ENCODE measurements around the gene UBASH3A.

The UBASH3A gene

DNA sequence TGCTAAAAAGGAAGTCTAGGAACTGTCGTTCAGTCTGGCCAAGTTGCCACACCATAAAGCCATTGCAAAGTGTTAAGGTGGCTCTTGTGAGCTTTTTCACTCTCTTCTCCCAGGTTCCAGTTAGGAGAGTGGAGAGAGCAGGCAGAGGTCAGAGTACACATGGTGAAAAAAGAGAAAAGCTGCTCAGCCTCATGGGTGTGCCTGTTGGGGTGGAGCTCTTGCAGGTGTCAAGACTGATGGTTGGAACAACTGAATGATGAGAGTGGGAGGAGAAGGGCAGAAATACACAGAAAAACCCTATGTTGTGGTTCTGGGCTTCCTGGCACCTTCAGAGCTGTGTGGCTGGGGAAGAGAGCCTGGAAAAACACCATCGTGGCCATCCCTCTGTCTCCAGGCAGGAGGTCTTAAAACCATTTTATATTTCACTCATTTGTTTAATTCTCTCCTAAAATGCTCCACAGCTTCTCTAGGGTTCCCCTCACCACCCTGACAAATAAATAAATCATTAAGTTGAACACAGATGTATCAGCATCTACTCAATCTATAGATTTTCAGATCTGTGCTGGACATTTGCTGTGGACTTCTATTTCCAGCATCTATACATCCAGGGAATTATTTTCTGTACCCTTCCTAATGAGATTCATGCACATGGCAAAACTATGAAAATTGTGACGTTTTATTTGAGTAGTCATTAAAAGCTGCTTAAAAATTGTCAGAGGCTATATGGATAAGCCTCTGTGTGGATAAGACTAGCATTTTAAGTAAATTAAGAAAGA lies 17.5 kb downstream of the UBASH3A start:
- H3K27ac ChIP-seq: no peak overlapping the region
- TF ChIP-seq ZFX (IDR thresholded peaks at IDR 0.05): no peak
- TF ChIP-seq, protein P1, sequence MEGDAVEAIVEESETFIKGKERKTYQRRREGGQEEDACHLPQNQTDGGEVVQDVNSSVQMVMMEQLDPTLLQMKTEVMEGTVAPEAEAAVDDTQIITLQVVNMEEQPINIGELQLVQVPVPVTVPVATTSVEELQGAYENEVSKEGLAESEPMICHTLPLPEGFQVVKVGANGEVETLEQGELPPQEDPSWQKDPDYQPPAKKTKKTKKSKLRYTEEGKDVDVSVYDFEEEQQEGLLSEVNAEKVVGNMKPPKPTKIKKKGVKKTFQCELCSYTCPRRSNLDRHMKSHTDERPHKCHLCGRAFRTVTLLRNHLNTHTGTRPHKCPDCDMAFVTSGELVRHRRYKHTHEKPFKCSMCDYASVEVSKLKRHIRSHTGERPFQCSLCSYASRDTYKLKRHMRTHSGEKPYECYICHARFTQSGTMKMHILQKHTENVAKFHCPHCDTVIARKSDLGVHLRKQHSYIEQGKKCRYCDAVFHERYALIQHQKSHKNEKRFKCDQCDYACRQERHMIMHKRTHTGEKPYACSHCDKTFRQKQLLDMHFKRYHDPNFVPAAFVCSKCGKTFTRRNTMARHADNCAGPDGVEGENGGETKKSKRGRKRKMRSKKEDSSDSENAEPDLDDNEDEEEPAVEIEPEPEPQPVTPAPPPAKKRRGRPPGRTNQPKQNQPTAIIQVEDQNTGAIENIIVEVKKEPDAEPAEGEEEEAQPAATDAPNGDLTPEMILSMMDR (conservative IDR thresholded peaks at IDR 0.05): no peak

DNA sequence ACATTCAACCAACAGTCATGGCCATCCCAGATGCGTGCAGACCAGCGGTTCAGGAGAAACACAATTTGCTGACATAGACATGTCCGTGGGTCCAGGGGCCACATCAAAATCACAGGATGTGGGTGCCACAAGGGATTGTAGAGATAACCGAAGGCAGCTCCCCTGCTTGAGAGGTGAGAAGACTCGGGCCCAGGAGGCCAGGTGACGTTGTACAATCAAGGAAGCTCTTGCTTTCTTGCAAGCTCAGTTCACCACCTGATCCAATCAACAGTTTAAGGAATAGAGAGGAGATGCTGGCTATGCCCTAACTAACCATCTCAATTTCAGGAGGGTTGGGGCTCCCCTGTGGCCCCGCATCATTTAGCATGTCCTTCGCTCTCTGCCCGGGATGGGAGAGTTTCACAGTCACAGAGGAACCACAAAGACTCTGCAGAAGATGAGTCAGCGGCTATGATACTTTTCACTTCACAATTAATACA lies 19.5 kb downstream of the UBASH3A start:
- H3K27ac ChIP-seq: no peak overlapping the region
- TF ChIP-seq, protein P1 (conservative IDR thresholded peaks at IDR 0.05): no peak

DNA sequence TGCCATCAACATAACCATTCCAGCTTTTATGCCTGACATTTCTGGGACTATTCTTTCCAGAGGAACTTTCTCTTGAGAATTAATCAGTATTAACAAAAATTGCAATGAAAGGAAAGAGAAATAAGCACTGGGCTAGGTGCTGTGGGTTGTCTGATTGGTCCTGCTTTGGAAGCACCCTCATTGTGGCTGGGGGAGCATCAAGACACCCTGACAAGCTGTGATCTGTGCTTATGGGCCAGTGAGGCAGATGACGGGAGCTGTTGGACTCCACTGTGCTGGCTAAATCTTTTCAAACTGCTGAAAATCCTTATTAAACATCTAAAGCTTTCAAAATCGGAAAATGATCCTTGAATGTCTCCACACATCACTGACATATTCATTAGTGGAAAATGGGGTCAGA lies 20.0 kb downstream of the UBASH3A start:
- H3K27ac ChIP-seq: no peak overlapping the region
- TF ChIP-seq ZFX (IDR thresholded peaks at IDR 0.05): no peak
- TF ChIP-seq, protein P1 (conservative IDR thresholded peaks at IDR 0.05): no peak

DNA sequence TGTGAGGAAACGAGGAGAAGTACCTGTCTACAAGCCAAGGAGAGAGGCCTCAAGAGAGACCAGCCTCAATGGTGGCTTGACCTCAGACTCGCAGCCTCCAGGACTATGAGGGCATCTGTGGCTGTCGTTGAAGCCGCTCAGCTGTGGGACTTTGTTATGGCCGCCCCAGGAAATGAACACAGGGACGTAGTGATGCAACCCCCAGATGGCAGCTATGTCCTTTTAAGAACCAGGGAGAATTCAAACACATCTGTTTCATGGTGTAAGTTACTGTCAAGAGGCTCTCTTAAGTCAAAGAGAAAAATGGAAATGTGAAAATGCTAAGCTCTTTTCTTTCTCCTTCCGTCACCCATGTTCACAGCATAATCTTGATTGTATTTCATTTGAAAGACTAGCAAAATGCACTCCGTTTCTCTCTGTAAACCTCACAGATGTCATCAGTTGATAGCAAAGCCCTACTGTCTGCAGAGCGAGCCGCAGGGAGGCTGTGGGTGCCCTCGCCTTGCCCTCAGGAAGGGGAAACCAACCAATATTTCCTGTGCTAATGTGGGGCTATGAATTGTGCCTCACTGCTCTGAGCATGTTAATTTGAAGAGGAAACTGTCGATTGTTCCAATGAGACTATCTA lies 21.3 kb downstream of the UBASH3A start:
- no peak for TF ChIP-seq ZFX (IDR thresholded peaks at IDR 0.05)
- TF ChIP-seq, protein P1 (conservative IDR thresholded peaks at IDR 0.05): no peak

DNA sequence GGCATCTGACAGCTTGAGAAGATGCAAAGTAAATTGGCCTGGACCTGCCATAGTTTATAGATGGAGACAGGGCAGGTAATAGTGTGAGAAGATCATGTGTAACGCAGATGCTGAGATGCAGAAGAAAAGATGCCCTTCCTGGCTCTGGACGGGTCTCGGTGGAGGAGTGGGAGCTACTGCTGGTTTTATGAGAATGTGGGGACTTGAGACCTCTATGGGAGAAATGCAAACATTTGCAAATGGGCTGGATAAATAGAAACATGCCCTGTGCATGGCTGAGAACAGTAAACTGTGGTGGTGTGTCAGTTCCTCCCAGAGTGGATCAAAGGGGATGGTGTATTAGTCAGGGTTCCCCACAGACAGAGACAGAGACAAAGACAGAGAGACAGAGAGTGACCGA lies 21.9 kb downstream of the UBASH3A start:
- H3K27ac ChIP-seq: no peak overlapping the region

More for the DNA sequence above, 21.3 kb downstream of the UBASH3A start:
- no peak overlapping the region for H3K27ac ChIP-seq

DNA sequence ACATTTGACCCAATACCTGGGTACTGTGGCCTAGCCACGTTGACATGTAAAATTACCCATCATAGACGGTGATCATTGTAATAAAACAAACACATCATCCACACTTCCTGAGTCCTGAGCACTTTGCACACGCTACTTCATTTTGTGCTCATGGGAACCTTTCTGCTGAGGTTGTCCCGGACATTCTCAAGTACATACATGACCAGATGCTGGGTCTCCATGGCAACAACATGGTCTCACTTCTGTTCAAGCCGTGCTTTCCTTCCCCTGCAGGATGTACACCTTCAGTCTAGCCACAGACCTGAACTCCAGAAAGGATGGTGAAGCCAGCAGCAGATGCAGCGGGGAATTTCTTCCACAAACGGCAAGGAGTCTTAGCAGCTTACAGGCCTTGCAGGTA lies 22.7 kb downstream of the UBASH3A start:
- TF ChIP-seq, protein P1 (conservative IDR thresholded peaks at IDR 0.05): no peak
- TF ChIP-seq ZFX (IDR thresholded peaks at IDR 0.05): no peak
- H3K27ac ChIP-seq: no peak overlapping the region

More for the DNA sequence above, 21.9 kb downstream of the UBASH3A start:
- TF ChIP-seq, protein P1 (conservative IDR thresholded peaks at IDR 0.05): no peak
- TF ChIP-seq ZFX (IDR thresholded peaks at IDR 0.05): no peak

DNA sequence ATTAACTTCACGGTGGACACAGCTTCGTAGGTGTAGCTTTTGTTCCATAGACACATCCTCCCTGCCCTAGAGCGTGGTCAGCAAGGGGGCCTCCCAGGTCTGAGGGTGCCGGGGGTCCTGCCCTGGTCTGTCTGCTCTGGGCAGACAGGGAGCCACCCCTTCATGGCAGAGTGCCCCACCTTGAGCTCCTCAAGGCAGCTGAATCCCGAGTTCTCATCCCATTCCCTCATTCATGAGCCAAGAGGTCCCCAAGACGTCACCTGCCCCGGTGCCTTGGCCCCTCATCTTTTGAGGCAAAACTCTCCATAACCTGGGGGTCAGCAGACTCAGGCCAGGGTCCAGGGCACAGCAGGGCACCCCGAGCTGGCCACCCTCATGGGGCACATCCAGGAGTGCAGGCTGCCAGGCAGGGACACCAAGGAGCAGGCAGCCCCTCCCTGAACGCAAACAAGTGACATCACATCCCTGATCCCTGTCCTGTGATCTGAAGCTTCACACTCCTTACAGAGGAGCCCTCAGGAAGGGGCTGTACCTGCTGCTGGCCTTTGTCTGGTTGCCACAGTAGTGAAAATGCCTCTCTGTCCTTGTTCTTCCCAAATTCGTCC lies 23.3 kb downstream of the UBASH3A start:
- H3K27ac ChIP-seq: no peak overlapping the region; the same call in 1 of the 2 replicates
- no peak for TF ChIP-seq ZFX (IDR thresholded peaks at IDR 0.05)
- TF ChIP-seq, protein P1 (conservative IDR thresholded peaks at IDR 0.05): no peak
